ENCODE data around the gene TMEM221.

DNA sequence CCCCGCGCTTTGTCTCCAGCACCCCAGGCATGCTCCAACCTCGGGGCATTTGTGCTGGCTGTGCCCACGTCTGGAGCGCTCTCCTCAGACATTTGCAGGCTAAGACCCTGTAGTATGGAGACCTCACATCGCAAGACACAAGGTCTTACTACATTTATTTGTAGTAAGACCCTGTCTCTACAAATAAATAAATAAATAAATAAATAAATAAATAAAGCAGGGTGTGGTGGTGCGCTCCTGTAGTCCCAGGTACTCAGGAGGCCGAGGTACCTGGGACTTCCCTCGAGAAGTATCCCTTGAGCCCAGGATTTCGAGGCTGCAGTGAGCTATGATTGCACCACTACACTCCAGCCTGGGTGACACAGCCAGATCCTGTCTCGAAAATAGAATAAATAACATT lies 7.7 kb upstream of the TMEM221 start:
- no peak for TF ChIP-seq CTCF (IDR thresholded peaks at IDR 0.05)
- TF ChIP-seq POLR2A (IDR thresholded peaks at IDR 0.05) = no peak

All from uterus (tissue), 2 donors.